Activated naive CD4-positive, alpha-beta T cell treated with anti-CD3 and anti-CD28 coated beads, Interleukin-2, amount 50 U/mL, for 24 hours (primary cell): ENCODE data around the gene CHD2.
A peak's percentile ranks its signal among the peaks of the same experiment; 100 is the strongest.
"Not testable (repeated sequence)": the region's sequence is repeated elsewhere in the genome, so short reads cannot be mapped to it uniquely, and the experiment has no call there.

Source experiments
- H3K27ac Mint-ChIP-seq: one replicate; pipeline ENCODE4 v1.8.0; 2021; ENCODE audit warnings: mild to moderate bottlenecking, mixed read lengths
- H3K27me3 Mint-ChIP-seq: one replicate; pipeline ENCODE4 v1.8.0; 2021; ENCODE audit warnings: mixed read lengths
- H3K36me3 Mint-ChIP-seq: one replicate; pipeline ENCODE4 v1.8.0; 2021; ENCODE audit warnings: mixed read lengths
- H3K4me1 Mint-ChIP-seq: one replicate; pipeline ENCODE4 v1.8.0; 2021; ENCODE audit warnings: mixed read lengths
- H3K4me3 Mint-ChIP-seq: one replicate; pipeline ENCODE4 v1.8.0; 2021; ENCODE audit warnings: mild to moderate bottlenecking, mixed read lengths
- H3K9me3 Mint-ChIP-seq: one replicate; pipeline ENCODE4 v1.8.0; 2021; ENCODE audit warnings: mixed read lengths

Gene CHD2

GRCh38 chr15:93032515-93033206 lies 132.5 kb downstream of the CHD2 start:
- H3K9me3 Mint-ChIP-seq, H3K27me3 Mint-ChIP-seq, H3K27ac Mint-ChIP-seq, H3K36me3 Mint-ChIP-seq, H3K4me3 Mint-ChIP-seq: not testable (repeated sequence)
- H3K4me1 Mint-ChIP-seq: peaks cover 27% of the 10 kb centered on the region

GRCh38 chr15:93033434-93034045 lies 133.4 kb downstream of the CHD2 start:
- Mint-ChIP-seq H3K36me3 (no peaks in the 10 kb centered on the region), H3K4me1 (peaks cover 24% of the 10 kb centered on the region), H3K9me3 (no peaks in the 10 kb centered on the region), H3K27me3 (peaks cover 2% of the 10 kb centered on the region), H3K27ac (no peak overlapping the region), H3K4me3 (no peak overlapping the region)

- Mint-ChIP-seq H3K4me3 (no peak overlapping the region), H3K9me3 (no peaks in the 10 kb centered on the region), H3K4me1 (peaks cover 19% of the 10 kb centered on the region), H3K36me3 (no peaks in the 10 kb centered on the region), H3K27me3 (peaks cover 2% of the 10 kb centered on the region), H3K27ac (no peak overlapping the region)
These were observed 134.4 kb downstream of the CHD2 start for GRCh38 chr15:93034512-93034911.

GRCh38 chr15:93035092-93035915 lies 135.2 kb downstream of the CHD2 start:
- H3K27ac Mint-ChIP-seq: no peak overlapping the region
- H3K4me1 Mint-ChIP-seq: peaks cover 11% of the 10 kb centered on the region
- no peak overlapping the region for H3K4me3 Mint-ChIP-seq
- H3K9me3 Mint-ChIP-seq: no peaks in the 10 kb centered on the region
- no peaks in the 10 kb centered on the region for H3K36me3 Mint-ChIP-seq
- peaks cover 3% of the 10 kb centered on the region for H3K27me3 Mint-ChIP-seq

GRCh38 chr15:93035953-93036810 lies 136.1 kb downstream of the CHD2 start:
- H3K9me3 Mint-ChIP-seq: no peaks in the 10 kb centered on the region
- peak overlapping the region; percentile 74 for H3K4me3 Mint-ChIP-seq
- H3K27ac Mint-ChIP-seq: no peak overlapping the region
- no peaks in the 10 kb centered on the region for H3K36me3 Mint-ChIP-seq
- H3K4me1 Mint-ChIP-seq: peaks cover 5% of the 10 kb centered on the region
- H3K27me3 Mint-ChIP-seq: peaks cover 3% of the 10 kb centered on the region

- Mint-ChIP-seq H3K4me3 (no peak overlapping the region), H3K27me3 (peaks cover 3% of the 10 kb centered on the region), H3K4me1 (peaks cover 5% of the 10 kb centered on the region), H3K9me3 (no peaks in the 10 kb centered on the region), H3K36me3 (no peaks in the 10 kb centered on the region), H3K27ac (peak overlapping the region; percentile 81)
These were observed 137.1 kb downstream of the CHD2 start for GRCh38 chr15:93036951-93037819.

- peaks cover 5% of the 10 kb centered on the region for H3K4me1 Mint-ChIP-seq
- H3K27ac Mint-ChIP-seq: no peak overlapping the region
- peaks cover 3% of the 10 kb centered on the region for H3K27me3 Mint-ChIP-seq
- no peak overlapping the region for H3K4me3 Mint-ChIP-seq
- no peaks in the 10 kb centered on the region for H3K9me3 Mint-ChIP-seq
- no peaks in the 10 kb centered on the region for H3K36me3 Mint-ChIP-seq
These were observed 137.9 kb downstream of the CHD2 start for GRCh38 chr15:93037820-93038705.

- not testable (repeated sequence) for H3K27ac Mint-ChIP-seq, H3K27me3 Mint-ChIP-seq, H3K4me3 Mint-ChIP-seq, H3K36me3 Mint-ChIP-seq, H3K4me1 Mint-ChIP-seq, H3K9me3 Mint-ChIP-seq
These were observed 139.6 kb downstream of the CHD2 start for GRCh38 chr15:93039562-93040287.

- Mint-ChIP-seq H3K4me1 (peaks cover 5% of the 10 kb centered on the region), H3K36me3 (no peaks in the 10 kb centered on the region), H3K4me3 (no peak overlapping the region), H3K27me3 (peaks cover 3% of the 10 kb centered on the region), H3K9me3 (no peaks in the 10 kb centered on the region), H3K27ac (no peak overlapping the region)
These were observed 140.4 kb downstream of the CHD2 start for GRCh38 chr15:93040288-93041158.

- no peaks in the 10 kb centered on the region for H3K9me3 Mint-ChIP-seq
- peaks cover 2% of the 10 kb centered on the region for H3K36me3 Mint-ChIP-seq
- H3K4me3 Mint-ChIP-seq: no peak overlapping the region
- H3K27ac Mint-ChIP-seq: no peak overlapping the region
- peaks cover under 1% of the 10 kb centered on the region for H3K4me1 Mint-ChIP-seq
- H3K27me3 Mint-ChIP-seq: peaks cover 2% of the 10 kb centered on the region
These were observed 141.0 kb downstream of the CHD2 start for GRCh38 chr15:93041159-93041547.

GRCh38 chr15:93042211-93042610 lies 142.1 kb downstream of the CHD2 start:
- Mint-ChIP-seq H3K27me3 (peaks cover 2% of the 10 kb centered on the region), H3K4me1 (peaks cover 3% of the 10 kb centered on the region), H3K4me3 (no peak overlapping the region), H3K36me3 (peaks cover 2% of the 10 kb centered on the region), H3K27ac (no peak overlapping the region), H3K9me3 (no peaks in the 10 kb centered on the region)

- Mint-ChIP-seq H3K4me1 (peaks cover 8% of the 10 kb centered on the region), H3K9me3 (no peaks in the 10 kb centered on the region), H3K27ac (no peak overlapping the region), H3K27me3 (peaks cover 2% of the 10 kb centered on the region), H3K36me3 (peaks cover 2% of the 10 kb centered on the region), H3K4me3 (no peak overlapping the region)
These were observed 142.7 kb downstream of the CHD2 start for GRCh38 chr15:93042691-93043378.
